HG03095 (cell line): ENCODE results near the gene ZNF487.
"Not testable (repeated sequence)": the region's sequence is repeated elsewhere in the genome, so short reads cannot be mapped to it uniquely, and the experiment has no call there.

Experiments used
- ATAC-seq: cut with Tn5 transposase; IDR thresholded peaks from one replicate; pipeline ENCODE4 v1.9.1; 2021; ENCODE audit warnings: moderate library complexity; ENCODE audit not compliant: unreplicated experiment

ZNF487 gene

GRCh38 chr10:43403911-43404703, 32.8 kb upstream of the ZNF487 start:
- no peak for ATAC-seq

- ATAC-seq = no peak
Observed at GRCh38 chr10:43404704-43405084, 32.2 kb upstream of the ZNF487 start.

GRCh38 chr10:43407148-43407575, 29.7 kb upstream of the ZNF487 start:
- ATAC-seq = no peak

GRCh38 chr10:43407576-43408330, 29.2 kb upstream of the ZNF487 start:
- ATAC-seq = peak; percentile 48

- ATAC-seq = peak; percentile 0
Observed at GRCh38 chr10:43408331-43408709, 28.6 kb upstream of the ZNF487 start.

GRCh38 chr10:43408710-43409384, 28.1 kb upstream of the ZNF487 start, which contains the start of gene HNRNPF:
Gene HNRNPF, minus strand, starts transcription at chr10:43409186. Its CDS starts 21,302 bp downstream, at chr10:43387884.
- ATAC-seq = peak; percentile 64

- ATAC-seq = no peak
Observed at GRCh38 chr10:43409385-43410109, 27.4 kb upstream of the ZNF487 start.

- no peak for ATAC-seq
Observed at GRCh38 chr10:43410345-43410744, 26.6 kb upstream of the ZNF487 start.

- no peak for ATAC-seq
Observed at GRCh38 chr10:43411536-43411935, 25.4 kb upstream of the ZNF487 start.

- no peak for ATAC-seq
Observed at GRCh38 chr10:43415544-43415943, 21.4 kb upstream of the ZNF487 start.

GRCh38 chr10:43417950-43418768, 18.8 kb upstream of the ZNF487 start:
- no peak for ATAC-seq

- no peak for ATAC-seq
Observed at GRCh38 chr10:43419997-43420368, 16.9 kb upstream of the ZNF487 start.

GRCh38 chr10:43420369-43421200, 16.3 kb upstream of the ZNF487 start:
- peak; percentile 89 for ATAC-seq

GRCh38 chr10:43421201-43421507, 15.8 kb upstream of the ZNF487 start:
- no peak for ATAC-seq

GRCh38 chr10:43421519-43421918, 15.4 kb upstream of the ZNF487 start:
- ATAC-seq = no peak

- not testable (repeated sequence) for ATAC-seq
Observed at GRCh38 chr10:43421944-43422343, 15.0 kb upstream of the ZNF487 start.

- no peak for ATAC-seq
Observed at GRCh38 chr10:43424416-43424815, 12.5 kb upstream of the ZNF487 start.

GRCh38 chr10:43426476-43426875, 10.4 kb upstream of the ZNF487 start:
- ATAC-seq = not testable (repeated sequence)

- no peak for ATAC-seq
Observed at GRCh38 chr10:43427166-43427825, 9.6 kb upstream of the ZNF487 start.
